Stimulated activated CD8-positive, alpha-beta memory T cell treated with anti-CD3 and anti-CD28 coated beads, Interleukin-15, amount 100 ng/mL, for 24 hours (primary cell): Measurements from ENCODE around the gene EML4.

ENCODE experiments used
- DNase-seq: peaks from one replicate; pipeline ENCODE4 v3.0.0-alpha.2; 2020; ENCODE audit warnings: low read depth

Gene EML4

DNA sequence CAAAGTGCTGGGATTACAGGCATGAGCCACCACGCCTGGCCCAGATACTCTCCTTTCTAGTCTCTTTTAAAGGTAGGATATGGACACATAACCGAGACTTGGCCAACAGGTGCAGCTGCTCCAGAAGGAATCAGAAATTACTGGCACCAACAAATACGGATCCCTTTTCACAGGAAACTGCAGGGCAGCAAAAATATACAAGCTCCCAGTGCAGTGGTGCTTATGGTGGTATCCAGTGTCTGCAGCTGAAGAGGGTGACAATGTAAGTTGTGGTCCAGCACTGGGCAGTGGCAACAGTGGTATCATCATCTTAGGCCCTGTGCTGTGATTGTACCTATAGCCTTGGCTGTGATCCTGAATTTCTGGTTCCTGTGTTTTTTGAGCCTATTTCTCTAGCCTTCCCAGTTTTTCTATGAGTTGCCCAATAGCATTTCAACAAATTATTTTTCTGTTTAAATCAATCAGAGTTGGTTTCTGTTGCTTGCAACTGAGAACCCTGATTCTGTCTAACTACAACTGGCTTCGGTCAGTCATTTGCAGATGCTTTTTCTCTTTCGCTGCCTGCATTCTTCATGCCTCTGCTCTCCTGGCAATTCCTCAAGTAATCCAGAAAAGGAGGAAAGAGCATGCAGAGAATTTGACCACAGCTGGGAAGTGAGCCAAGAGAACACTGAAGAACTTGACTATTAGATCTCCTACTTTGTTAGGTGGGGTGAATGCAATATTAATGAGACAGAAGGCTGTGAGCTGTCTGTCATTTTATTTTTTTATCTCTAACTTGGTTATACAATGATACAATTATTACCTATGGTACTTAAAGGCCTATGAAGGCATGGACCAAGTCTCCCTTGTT, 30.8 kb upstream of the EML4 start:
- no peak for DNase-seq

DNA sequence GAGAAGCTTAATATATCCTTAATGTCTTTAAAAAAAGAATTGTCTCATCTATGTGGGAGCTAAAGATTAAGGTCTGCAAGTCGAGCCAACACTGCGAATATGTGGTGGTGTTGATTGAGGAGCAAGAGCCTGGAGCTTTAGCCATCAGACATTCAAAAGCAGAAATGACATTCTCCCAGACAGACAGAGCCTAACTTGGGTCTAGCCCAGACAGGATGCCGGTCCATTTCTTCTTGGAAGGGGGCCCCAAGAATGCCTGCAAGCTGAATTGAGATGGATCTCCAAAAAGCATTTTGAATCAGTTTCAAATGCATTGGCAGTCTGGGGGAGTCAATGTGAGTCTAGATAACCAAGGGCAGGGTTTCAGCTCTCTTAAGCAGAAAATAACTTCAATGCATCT, 30.1 kb upstream of the EML4 start:
- DNase-seq = no peak

DNA sequence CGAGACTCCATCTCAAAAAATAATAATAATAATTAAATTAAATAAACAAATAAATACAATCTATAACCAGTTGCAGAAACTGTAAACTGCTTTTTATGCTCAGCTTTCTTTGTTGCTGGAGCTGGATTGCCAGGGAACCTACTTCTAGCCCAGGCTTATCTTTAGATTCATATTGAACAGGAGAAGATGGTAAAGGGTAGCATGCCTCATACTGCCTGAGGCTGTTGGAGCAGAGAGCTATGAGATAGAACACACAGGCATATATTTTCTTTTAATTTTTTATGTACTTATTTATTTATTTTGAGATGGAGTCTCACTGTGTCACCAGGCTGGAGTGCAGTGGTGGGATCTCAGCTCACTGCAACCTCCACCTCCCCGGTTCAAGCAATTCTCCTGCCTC, 28.7 kb upstream of the EML4 start:
- DNase-seq = no peak

DNA sequence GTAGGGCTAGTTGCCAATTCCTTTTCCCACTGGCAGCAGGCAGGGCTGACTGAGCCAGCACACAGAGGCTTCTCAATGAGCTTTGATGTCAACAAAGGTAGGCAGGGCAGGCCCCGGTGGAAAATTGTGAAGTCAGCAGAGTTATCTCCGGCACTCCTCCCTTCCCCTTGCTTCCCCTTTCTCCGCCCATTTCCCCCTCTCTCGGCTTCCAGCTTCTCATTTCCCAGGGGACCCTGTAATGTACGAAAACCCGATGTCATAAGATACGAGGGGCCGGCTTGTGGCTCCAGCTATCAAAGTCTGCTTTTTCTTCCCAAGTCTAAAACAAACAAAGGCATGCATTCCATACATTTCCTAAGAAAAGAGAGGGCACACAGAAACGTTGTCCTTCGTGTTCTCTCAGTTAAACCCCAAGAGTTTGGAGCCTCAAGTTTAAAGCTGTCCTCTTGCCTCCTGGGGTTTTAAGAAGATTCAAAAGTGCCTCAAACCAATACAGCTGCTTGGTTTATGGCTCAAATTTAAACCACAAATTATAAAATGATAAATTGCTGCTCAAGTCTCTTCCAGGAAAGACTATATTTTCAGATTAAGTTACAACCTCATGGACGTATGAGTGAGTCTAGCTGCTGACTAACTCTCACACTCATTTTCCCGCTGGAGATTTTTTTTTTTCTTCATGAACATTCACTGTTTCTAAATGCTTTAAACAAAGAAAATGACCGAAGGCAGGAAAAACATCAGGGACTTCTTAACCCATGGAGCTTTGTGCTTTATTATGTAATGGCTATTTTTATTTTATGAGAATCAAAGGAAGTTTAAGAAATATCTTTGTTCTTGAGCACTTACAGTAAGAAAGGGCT, 27.2 kb upstream of the EML4 start:
- no peak for DNase-seq

DNA sequence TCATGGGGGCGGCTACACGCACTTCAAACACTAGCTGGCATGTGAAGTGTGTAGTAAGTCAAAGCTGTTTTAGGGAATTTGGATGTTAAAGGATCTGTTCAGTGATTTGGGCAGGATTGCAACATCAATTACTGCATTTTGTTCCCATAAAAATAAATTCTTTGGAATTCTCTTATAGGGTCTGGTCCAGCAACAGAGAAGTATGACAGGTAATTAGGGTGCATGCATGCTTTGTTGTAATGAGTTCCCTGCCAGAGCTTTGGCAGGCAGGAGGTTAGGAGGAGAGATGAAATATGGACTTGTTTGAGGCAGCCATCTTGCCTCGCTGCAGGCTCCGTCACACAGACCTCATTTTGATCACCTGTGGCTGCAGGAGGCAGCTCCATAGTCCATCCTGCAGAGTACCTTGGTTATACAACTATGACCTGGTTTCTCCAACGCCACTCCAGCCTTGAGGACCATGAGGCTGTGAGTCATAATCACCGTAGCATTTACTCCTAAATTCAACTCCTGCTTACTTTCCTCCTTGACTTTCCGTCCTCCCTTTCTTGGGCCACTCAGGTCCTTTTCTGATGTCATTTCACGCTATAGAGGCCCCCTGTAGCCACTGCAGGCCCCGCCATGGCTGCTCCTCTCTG, 26.5 kb upstream of the EML4 start:
- DNase-seq = no peak

DNA sequence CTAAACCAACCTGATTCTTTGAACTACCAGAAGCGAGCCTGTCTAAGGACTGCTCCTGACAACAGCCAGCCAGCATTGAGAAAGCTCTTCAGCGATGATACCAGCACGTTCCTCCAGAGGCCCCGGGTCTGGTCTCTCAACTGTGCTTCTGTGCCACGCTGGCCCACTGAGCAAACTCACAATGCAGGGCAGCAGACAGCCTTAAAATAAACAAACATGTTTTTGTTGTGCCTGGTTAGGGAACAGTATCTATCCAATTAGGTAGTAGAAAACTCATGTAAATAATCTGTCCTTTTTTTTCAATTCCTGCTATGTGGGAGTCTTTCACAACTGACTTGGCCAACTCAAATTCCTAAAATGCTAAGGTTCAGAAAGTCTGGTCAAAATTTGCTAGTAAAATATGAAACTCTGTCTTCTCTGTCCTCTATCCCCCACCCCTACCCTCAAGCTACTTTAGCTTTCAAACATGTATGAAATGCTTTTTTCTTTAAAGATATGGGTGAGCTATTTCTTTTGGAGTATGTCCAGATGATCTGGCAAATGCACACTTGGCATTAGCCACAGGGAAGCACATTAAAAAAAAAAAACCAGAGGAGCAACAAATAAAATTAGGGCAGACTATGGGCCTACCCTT, 21.4 kb upstream of the EML4 start:
- DNase-seq = no peak

DNA sequence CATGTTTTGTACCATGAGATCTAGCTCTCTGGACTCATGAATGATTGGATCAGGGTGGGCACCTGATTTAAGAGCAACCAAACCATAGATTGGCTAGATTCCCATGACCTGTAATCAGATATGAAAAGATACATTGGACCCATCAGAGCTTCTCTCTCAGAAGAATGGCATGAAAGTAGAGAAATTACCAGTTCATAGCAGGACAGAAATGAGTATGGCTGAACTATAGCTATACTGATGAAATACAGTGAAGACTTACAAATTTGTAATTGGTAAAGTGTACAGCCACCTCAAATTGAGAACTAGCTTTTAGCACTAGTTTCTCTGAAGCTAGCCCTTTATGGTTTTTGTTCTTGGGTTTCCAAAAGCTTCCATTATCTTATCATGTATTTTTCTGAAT, 19.0 kb upstream of the EML4 start:
- DNase-seq = no peak

DNA sequence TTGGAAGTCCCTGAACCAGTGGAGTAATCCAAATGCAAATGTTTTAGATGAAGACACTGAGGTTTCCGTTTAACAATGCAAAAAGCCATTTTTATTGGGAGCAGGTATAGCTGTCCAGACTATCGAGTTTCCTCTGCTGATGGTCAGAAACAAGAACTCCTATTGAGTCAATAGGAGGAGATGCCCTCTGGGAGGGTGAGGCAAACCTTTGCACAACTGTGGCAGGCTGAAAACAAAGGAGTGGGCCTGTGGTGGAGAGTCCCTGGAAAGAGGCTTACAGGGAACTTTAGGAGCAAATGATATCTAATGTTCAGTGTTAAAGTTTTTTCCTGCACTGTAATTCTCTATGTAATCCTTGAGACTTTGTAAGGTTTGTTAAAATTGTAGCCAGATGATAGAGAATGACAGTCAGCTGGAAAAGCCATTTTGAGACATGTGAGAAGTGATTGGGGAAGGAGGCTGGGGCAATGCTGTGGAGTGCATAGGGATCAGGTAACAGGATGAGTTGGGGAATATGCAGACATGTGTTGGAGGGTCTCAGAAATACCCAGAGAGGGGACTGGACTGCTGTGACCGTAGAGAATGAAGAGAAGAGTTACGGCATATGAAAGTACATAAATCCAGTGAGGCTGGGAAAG, 15.1 kb upstream of the EML4 start:
- DNase-seq = no peak

DNA sequence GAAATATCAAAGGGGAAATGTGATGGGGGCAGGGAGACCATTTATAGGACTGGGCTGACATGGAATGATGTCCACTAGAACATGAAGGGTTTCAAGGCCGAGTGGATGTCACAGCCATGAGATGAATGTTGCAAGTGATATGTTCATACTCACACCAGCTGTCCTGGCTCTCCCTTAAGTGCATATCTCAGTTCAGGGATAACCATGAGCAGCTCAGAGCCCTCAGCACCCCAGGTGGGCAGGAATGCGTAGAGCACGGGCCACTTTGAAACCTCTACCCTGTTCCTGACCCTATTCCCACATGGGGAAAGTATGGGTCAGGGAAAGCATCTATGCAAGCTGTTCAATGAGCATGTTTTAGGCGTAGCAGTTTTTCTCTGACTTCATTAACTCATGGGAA, 12.4 kb upstream of the EML4 start:
- no peak for DNase-seq

DNA sequence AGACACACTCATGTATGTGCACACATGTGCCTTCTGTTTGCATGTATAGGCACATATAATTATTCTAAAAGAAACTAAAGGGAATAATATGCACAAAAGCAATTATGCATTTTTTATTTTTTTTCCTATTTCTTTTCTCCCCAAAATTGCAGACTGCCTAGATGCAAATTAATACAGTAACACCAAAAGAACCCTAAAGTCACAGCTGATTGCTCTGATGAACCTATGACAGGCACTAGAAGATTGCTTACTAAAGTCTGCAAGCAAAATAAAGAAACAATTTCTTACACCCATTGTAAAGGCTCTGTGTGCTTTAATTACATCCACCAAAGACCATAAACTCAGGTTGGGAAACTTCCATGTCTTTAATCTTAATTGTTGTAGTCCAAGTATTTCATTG, 7.7 kb upstream of the EML4 start:
- no peak for DNase-seq

DNA sequence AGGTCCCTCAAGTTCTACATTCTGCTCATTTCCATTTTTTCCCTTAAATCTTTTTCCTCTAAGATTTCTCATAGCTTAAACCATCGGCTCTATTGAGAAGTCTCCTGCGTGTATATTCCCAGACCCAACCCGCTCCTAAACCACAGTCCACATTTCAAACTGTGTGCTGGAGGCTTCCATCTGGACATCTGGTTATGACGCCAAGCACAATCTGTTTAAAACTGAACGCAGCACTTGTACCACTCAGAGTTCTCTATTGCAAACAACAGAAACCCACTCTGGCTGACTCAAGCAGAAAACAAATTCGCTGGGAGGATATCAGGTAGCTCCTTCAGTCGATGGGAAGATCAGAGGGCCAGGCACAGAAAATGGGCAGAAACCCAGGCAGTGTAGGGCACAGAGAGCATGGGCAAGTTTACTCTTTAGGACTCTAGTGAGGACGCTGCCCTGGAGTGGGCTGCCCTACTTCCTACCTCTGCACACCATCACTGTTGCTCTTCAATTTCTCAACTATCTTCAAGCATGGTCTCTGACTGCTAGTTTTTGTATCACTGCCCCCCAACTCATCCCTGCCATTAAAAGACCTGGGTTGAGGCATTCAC, 5.6 kb upstream of the EML4 start:
- no peak for DNase-seq

DNA sequence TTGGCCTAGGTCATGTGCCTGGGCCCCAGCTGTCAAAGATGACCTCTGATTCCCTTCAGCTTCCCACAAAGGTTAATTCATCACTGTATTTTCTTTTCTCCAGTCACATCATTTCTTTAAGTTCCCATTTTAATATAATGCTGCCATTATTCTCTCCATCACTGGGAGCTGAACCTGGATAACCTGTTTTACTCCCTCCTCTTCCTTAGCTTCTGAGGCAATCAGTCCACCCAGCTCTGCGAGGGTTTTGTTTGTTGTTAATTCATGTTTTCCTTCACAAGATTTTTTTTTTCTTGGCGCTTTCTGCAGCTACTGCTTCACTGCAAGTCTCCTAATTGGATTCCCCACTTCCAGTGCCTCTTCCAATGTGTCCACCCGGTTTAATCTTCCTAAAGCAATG, 5.1 kb upstream of the EML4 start:
- no peak for DNase-seq

DNA sequence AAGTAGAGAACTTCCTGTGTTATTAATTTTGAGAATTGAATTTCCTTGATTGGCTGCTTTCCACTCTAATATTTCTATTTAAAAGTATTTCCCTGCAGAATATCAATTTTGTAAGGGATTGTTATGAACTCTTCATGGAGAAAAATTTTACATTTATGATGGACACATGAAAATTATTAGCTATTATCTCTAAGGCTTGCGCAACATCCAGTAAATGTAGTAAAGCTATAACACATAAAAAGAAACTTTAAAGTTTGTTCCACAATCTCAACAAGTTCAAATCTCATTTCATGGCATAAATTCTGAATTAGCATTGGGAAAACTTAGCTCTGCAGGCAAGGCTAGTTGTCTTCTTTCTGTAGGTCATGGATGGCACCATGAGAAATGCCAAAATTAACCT, 4.2 kb upstream of the EML4 start:
- no peak for DNase-seq

DNA sequence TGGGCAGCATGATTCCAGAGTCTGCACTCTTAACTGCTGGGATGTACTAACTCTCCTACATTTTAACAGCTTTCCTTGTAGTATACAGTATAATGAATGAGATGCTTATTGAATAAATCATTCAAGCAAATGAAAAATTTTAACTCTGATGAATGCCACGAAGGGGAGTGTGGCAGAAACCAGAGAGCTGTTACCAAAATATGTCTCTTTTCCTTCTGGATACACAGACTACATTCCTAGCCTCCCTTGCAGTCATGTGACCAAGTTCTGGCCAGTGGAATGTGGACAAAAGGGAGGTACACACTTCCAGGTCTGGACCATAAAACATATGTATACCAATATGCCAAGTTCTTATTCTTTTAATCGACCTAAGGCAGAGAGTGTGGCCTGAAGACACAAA, 1.7 kb upstream of the EML4 start:
- no peak for DNase-seq

DNA sequence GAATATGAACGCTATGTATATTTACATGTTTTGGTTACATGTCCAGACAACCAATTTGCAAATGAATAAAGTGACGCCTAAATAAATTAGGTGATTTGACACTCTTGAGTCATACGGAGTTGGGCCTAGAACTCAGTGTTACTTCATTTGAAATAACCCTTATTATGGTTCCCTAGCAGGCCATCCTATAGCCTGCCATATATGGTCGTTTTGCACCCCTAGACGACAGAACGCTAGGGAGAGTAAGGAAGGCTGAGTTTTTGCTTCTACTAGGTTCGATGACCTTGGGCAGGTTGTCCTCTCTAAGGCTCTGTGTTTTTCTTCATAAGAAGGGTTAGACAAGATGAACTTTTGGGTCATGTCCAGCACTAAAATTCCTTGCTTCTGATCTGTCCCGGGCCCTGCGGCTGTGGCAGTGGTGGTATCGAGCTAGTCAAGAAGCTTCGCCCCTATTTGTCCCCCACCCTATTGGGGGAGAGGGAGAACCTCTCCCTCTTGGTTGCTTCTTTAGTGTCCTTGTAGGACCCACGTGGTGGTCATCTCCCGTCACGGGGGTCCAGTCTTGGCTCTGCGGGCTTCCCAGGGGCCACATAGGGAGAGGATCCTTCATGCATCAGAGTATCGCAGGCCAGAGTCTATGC, 574 bp upstream of the EML4 start:
- no peak for DNase-seq

DNA sequence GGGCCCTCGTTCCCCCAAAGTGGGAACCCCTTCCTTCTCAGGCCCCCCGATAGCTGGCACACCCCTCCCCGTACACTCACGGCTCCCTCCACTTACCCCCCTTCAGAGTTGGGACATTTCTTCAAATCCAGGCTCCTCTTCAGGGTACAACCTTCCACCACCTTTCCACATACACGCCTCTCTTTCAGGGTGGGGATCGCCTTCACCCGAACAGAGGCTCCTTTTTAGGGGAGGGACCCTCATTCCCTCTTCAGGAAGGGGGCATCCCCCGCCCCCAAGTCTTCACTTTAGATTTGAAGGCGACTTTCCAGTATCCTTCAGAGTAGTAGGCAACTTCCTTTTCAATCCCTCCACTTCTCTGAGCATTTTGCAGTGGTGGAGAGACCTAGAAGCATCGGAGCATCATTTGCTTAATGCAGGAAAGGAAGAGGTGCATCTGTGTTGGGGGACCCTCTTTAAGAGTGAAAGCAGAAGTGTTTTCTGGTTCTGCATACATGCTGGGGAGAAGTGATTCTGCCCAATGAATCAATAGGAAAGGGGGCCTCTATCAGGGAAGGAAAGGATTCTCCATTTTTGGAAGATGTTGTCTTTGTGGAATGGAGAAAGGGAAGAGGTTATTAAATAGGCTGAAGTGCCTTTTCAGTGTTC, 845 bp downstream of the EML4 start:
- DNase-seq = no peak

DNA sequence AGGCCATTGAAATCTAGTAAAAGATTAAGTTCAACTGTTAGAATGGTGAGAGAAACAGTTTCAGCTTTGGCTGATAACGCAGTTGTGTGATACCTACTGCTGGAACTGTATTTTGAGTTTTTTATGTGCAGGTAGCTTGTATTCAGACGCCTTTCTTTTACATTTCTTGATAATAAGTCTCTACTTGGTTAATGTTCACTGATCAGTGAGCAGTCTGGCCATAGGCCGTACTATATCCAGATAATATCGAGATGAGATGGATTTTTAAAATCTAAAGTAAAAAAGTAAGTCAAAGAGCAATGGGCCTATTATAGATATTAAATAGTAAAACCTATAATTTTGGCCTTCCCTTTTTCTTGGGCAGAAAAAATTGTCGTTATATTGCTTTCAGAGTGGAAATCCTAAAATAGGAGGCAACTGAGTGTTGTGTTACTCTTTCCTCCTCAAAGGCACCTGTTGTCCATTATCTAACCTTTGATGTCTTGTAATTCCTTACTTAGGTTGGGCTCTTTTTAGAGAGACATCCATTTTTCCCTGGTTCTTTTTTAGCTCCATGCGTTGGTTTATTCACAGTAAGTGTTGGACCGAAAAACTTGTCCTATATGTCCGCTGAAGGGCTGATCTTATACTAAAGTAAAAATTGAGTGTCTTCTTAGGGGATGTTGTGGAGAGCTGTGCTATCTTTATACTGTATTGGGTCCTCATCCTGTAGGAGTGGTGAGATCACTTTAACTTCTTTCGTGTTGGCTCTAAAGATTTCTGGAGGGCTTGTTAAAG, 1.7 kb downstream of the EML4 start:
- DNase-seq = no peak

DNA sequence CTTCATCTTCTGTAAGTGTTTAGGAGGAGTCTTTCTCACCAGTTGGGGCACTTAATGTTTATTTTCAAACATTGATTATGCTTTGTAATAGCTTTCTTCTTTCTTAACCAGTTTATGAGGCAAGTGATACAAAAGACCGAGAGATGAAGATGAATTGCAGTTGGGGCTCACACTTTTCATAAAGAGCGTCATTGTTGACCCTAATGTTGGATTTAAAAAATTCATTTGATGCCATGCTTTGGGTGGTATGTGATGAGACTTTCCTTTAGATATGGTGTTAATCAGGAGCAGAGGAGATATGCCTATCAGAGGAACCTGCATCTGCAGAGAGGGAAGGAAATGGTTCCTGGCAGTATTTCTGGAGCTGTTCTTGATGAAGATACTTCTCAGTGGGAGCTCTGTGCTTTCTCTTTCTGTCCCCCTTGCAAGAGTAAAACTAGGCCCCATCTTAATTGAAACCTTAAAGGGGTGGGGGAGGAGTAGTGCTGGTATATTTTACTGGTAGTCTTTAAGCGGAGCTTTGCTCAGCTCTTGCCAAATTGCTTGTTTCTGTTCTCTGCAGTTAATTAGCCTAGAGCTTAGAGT, 2.3 kb downstream of the EML4 start:
- no peak for DNase-seq

DNA sequence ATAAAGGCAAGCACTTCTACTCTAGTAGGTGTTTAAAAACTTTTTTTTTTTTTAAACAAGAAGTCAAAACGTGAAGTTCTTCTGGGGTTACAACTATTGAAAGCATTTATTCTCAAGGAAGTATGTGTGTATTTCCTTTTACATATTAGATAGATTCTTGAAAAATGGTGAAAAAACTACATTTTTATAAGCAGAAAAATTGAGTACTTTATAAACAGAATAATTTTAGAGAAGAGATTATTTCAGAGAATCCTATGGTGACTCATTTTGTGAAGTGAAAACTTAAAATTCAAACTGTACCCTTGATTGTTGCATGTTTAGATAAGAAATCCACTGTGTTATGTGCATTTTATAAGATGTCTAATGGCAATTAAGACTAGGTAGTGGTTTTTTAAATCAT, 2.9 kb downstream of the EML4 start:
- DNase-seq = no peak
